IMR-90 (cell line): ENCODE data around the gene SLC4A2.

Experiments used
- BHLHE40 ChIP-seq: fragments of 150-350 bp; IDR thresholded peaks from 2 replicates; pipeline ENCODE4 v1.6.1; 2016; ENCODE audit warnings: mild to moderate bottlenecking, low read depth, low read length
- MAFK ChIP-seq: IDR thresholded peaks from 2 replicates; pipeline ENCODE4 v1.6.1; 2012; ENCODE audit warnings: low read depth, low read length, improper control_type of control experiment
- MAZ ChIP-seq: IDR thresholded peaks from 2 replicates; pipeline ENCODE4 v1.6.1; 2012; ENCODE audit warnings: low read depth, mild to moderate bottlenecking, low read length, improper control_type of control experiment, moderate library complexity, borderline replicate concordance
- POLR2A ChIP-seq: IDR thresholded peaks from 2 replicates; pipeline ENCODE4 v1.6.1; 2012; ENCODE audit warnings: mild to moderate bottlenecking, low read depth, low read length
- TF ChIP-seq, protein P1 (sequence below): conservative IDR thresholded peaks from 2 replicates; pipeline ENCODE4 v1.5.1; 2012; ENCODE audit warnings: mild to moderate bottlenecking, low read depth, low read length, improper control_type of control experiment
- TF ChIP-seq, protein P2 (sequence below): fragments of 150-350 bp; IDR thresholded peaks from 2 replicates; pipeline ENCODE4 v1.6.1; 2017; ENCODE audit warnings: mild to moderate bottlenecking, antibody characterized with exemption, low read length, low read depth

DNA sequence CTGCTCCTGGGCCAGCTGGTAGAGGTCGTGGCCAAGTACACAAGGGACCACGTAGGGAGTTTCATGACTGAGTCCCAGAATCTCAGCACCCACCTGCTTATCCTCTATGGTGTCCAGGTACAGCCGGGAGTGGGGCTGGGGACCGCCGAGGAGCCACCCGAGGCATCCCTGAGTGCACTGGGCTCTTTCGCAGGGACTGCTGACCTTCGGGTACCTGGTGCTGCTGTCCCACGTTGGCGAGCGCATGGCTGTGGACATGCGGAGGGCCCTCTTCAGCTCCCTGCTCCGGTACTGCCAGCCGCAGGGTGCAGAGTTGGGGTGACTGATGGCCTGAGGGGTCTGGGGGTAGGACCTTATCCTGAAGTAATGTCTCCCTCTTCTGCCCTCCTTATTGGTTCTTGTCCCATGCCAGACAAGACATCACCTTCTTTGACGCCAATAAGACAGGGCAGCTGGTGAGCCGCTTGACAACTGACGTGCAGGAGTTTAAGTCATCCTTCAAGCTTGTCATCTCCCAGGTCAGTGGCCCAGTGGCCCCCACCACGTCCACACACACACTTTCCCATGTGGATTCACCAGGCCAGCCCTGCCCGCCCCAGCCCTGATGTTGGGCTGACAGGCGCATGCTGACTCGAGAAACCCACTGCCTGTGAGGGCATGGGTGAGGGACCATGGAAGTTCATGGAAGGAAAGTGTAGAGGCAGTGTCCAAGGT lies 24.9 kb upstream of the SLC4A2 start:
- TF ChIP-seq, protein P1, sequence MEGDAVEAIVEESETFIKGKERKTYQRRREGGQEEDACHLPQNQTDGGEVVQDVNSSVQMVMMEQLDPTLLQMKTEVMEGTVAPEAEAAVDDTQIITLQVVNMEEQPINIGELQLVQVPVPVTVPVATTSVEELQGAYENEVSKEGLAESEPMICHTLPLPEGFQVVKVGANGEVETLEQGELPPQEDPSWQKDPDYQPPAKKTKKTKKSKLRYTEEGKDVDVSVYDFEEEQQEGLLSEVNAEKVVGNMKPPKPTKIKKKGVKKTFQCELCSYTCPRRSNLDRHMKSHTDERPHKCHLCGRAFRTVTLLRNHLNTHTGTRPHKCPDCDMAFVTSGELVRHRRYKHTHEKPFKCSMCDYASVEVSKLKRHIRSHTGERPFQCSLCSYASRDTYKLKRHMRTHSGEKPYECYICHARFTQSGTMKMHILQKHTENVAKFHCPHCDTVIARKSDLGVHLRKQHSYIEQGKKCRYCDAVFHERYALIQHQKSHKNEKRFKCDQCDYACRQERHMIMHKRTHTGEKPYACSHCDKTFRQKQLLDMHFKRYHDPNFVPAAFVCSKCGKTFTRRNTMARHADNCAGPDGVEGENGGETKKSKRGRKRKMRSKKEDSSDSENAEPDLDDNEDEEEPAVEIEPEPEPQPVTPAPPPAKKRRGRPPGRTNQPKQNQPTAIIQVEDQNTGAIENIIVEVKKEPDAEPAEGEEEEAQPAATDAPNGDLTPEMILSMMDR = no peak
- TF ChIP-seq POLR2A (no peak), MAFK (no peak), BHLHE40 (no peak), MAZ (no peak)
- TF ChIP-seq, protein P2, sequence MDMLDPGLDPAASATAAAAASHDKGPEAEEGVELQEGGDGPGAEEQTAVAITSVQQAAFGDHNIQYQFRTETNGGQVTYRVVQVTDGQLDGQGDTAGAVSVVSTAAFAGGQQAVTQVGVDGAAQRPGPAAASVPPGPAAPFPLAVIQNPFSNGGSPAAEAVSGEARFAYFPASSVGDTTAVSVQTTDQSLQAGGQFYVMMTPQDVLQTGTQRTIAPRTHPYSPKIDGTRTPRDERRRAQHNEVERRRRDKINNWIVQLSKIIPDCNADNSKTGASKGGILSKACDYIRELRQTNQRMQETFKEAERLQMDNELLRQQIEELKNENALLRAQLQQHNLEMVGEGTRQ = no peak
